GM12892 (cell line): ENCODE results near the gene SAMD4A.

Experiments used
- POLR2A ChIP-seq: IDR thresholded peaks from 2 replicates; pipeline ENCODE4 v1.6.1; 2011; ENCODE audit warnings: low read depth, low read length, control low read depth
- POLR2AphosphoS5 ChIP-seq: IDR thresholded peaks from 2 replicates; pipeline ENCODE4 v1.6.1; 2011; ENCODE audit warnings: low read depth, low read length, control low read depth
- TAF1 ChIP-seq: IDR thresholded peaks from 2 replicates; pipeline ENCODE4 v1.6.1; 2011; ENCODE audit warnings: low read depth, mild to moderate bottlenecking, control low read depth, low read length, borderline replicate concordance

DNA sequence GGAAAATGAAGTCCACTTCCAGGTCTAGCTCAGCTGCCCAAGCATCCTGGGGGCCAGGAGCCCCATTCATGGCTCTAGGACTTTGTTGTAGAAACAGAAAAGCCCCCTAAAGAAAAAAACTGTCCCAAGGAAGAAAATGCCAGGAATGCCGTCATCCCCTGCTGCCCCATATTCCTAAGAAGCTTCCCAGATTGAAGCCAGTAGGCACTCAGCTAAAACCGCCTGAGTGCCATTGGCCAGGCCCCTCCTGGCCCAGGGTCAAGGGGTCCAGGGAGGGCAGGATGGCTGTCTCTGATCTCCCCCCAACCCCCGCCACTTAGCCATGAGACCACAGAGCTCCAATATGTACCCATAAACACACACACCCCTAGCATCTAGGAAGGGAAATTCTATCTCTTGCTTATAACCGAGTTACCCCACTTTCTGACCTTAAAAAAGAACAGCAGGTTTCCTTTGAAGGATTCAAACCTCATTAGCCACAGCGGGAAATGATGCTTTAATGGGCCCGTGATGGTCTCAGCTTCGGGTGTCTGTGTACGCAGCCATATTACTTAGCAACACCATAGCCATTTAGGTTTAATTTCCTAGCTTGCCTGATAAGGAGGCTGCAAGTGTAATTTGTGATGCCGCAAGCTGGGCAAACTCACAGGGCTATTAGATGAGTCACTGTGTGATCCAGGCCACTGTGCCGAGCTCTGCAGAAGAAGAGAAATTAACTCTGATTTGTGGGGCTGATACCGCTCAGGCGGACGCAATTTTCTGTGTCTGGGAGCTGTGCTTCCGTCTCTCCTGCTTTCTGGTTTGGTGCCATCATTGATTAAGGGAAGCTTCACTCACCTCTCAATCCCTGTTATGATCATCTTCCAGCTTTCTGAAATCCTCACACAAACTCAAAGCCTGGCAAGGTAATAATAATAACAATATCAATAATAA is 251.5 kb downstream of the SAMD4A start:
- no peak for TF ChIP-seq POLR2A
- no peak for TF ChIP-seq POLR2AphosphoS5
- TF ChIP-seq TAF1, result no peak
